ENCODE measurements around the gene RAB27B.

RAB27B gene

DNA sequence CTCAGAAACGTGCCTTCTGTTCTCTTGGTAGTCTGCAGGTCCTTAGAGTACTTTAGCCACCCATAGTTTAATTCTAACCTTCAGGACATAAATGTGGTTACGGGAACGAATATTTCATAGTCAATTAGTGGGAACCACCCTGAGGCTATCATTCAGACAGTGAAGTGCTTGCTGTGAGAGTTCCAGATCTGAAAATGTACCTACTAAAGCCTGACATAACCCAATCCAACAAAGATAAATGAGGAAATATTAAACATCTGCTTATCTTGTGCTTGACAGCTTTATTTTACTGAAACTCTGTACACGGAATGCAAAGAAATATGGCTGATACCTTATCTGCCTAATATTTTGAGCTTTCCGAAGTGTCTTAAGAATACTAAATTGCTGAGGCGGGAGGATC lies 43.0 kb downstream of the RAB27B start:
- no peak overlapping the region for H3K27ac ChIP-seq (replicated peaks; ENCODE audit: low read length)
- H3K18ac ChIP-seq (ENCODE audit: low read length) = no peak overlapping the region
- no peak overlapping the region for H2BK12ac ChIP-seq (ENCODE audit: low read length)
- H2AFZ ChIP-seq (ENCODE audit: low read length) = no peak overlapping the region
- H4K8ac ChIP-seq (ENCODE audit: low read depth, low read length) = no peak overlapping the region
- H2AK5ac ChIP-seq (ENCODE audit: low read depth, low read length) = no peak overlapping the region
- DNase-seq (ENCODE audit: low spot score) = no peak
- H3K23ac ChIP-seq (ENCODE audit: low read depth, low read length, poor library complexity) = no peak overlapping the region
- H3K79me1 ChIP-seq (ENCODE audit: low read depth, low read length) = no peaks in the 10 kb centered on the region
- H2BK5ac ChIP-seq (ENCODE audit: low read length) = no peak overlapping the region
- no peak overlapping the region for H3K4ac ChIP-seq (ENCODE audit: low read length)
- no peaks in the 10 kb centered on the region for H3K27me3 ChIP-seq (ENCODE audit: control insufficient read depth in 3 of 3, insufficient read depth in 3 of 3, low read depth in 1 of 3, low read length in 3 of 3)
- H2BK120ac ChIP-seq (ENCODE audit: low read depth, low read length) = no peak overlapping the region
- H3K9me3 ChIP-seq (replicated peaks in 1 of 2; ENCODE audit: control insufficient read depth in 2 of 2, insufficient read depth in 1 of 2, low read depth in 1 of 2, low read length in 2 of 2) = no peaks in the 10 kb centered on the region
- H3K14ac ChIP-seq (ENCODE audit: low read length) = no peak overlapping the region
- H3K4me2 ChIP-seq (ENCODE audit: insufficient read depth, low read length, poor library complexity, severe bottlenecking) = no peak overlapping the region
- no peak overlapping the region for H4K91ac ChIP-seq (ENCODE audit: low read depth, low read length, poor library complexity)
- no peaks in the 10 kb centered on the region for H3K4me1 ChIP-seq (ENCODE audit: control insufficient read depth in 2 of 2, insufficient read depth in 1 of 2, low read depth in 1 of 2, low read length in 2 of 2)
- H3K36me3 ChIP-seq (replicated peaks in 1 of 2; ENCODE audit: control insufficient read depth in 2 of 2, insufficient read depth in 2 of 2, low read length in 2 of 2) = no peaks in the 10 kb centered on the region
- no peak overlapping the region for H2BK15ac ChIP-seq (ENCODE audit: low read length)
- no CpG with 5 or more reads among the region's 6 CpGs for WGBS, 2 donors (ENCODE audit: extremely low coverage in 2 of 2, insufficient read length in 2 of 2, insufficient replicate concordance in 1 of 2)
- no peak overlapping the region for H3K4me3 ChIP-seq (ENCODE audit: low read length in 2 of 2)
- H3K9ac ChIP-seq (ENCODE audit: low read depth, low read length, poor library complexity) = no peak overlapping the region

DNA sequence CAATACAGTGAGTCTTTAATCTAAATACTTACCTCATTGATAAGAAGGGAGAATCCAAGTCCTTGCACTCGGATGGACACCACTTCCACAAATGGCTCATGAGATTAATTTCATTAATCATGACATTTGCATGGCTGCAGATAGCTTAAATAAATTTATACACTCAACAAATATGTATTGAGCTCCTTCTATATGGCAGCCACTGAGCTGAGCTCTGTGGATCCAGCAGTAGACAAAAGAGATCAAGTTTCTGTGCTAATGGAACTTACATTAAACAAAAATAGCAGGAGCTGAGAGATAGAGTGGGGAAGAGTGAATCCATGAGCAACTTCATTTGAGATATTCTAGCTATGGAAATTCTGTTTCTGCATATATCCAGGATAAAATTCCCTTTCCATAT lies 44.4 kb downstream of the RAB27B start:
- Histone ChIP-seq H3K36me3 (replicated peaks in 1 of 2; ENCODE audit: control insufficient read depth in 2 of 2, insufficient read depth in 2 of 2, low read length in 2 of 2) (no peaks in the 10 kb centered on the region), H3K9me3 (replicated peaks in 1 of 2; ENCODE audit: control insufficient read depth in 2 of 2, insufficient read depth in 1 of 2, low read depth in 1 of 2, low read length in 2 of 2) (no peaks in the 10 kb centered on the region), H3K23ac (ENCODE audit: low read depth, low read length, poor library complexity) (no peak overlapping the region), H3K14ac (ENCODE audit: low read length) (no peak overlapping the region), H2BK12ac (ENCODE audit: low read length) (no peak overlapping the region), H3K18ac (ENCODE audit: low read length) (no peak overlapping the region), H2BK120ac (ENCODE audit: low read depth, low read length) (no peak overlapping the region), H3K4me1 (ENCODE audit: control insufficient read depth in 2 of 2, insufficient read depth in 1 of 2, low read depth in 1 of 2, low read length in 2 of 2) (no peaks in the 10 kb centered on the region), H2AFZ (ENCODE audit: low read length) (no peak overlapping the region), H3K27me3 (ENCODE audit: control insufficient read depth in 3 of 3, insufficient read depth in 3 of 3, low read depth in 1 of 3, low read length in 3 of 3) (no peaks in the 10 kb centered on the region), H3K9ac (ENCODE audit: low read depth, low read length, poor library complexity) (no peak overlapping the region), H2AK5ac (ENCODE audit: low read depth, low read length) (no peak overlapping the region), H3K4me2 (ENCODE audit: insufficient read depth, low read length, poor library complexity, severe bottlenecking) (no peak overlapping the region), H3K79me1 (ENCODE audit: low read depth, low read length) (no peaks in the 10 kb centered on the region), H2BK15ac (ENCODE audit: low read length) (no peak overlapping the region), H3K4ac (ENCODE audit: low read length) (no peak overlapping the region), H4K8ac (ENCODE audit: low read depth, low read length) (no peak overlapping the region), H3K4me3 (ENCODE audit: low read length in 2 of 2) (no peak overlapping the region), H3K27ac (replicated peaks; ENCODE audit: low read length) (no peak overlapping the region), H4K91ac (ENCODE audit: low read depth, low read length, poor library complexity) (no peak overlapping the region), H2BK5ac (ENCODE audit: low read length) (no peak overlapping the region)
- WGBS, 2 donors (ENCODE audit: extremely low coverage in 2 of 2, insufficient read length in 2 of 2, insufficient replicate concordance in 1 of 2) = no CpG with 5 or more reads among the region's 1 CpG
- no peak for DNase-seq (ENCODE audit: low spot score)

GRCh38 chr18:54873884-54874255 lies 45.6 kb downstream of the RAB27B start:
- no peak overlapping the region for H3K4me3 ChIP-seq (ENCODE audit: low read length in 2 of 2)
- no peak overlapping the region for H2BK12ac ChIP-seq (ENCODE audit: low read length)
- H3K9ac ChIP-seq (ENCODE audit: low read depth, low read length, poor library complexity) = no peak overlapping the region
- no peak overlapping the region for H3K4ac ChIP-seq (ENCODE audit: low read length)
- H4K8ac ChIP-seq (ENCODE audit: low read depth, low read length) = no peak overlapping the region
- no peak overlapping the region for H4K91ac ChIP-seq (ENCODE audit: low read depth, low read length, poor library complexity)
- no peak overlapping the region for H2BK5ac ChIP-seq (ENCODE audit: low read length)
- no peaks in the 10 kb centered on the region for H3K79me1 ChIP-seq (ENCODE audit: low read depth, low read length)
- no peaks in the 10 kb centered on the region for H3K27me3 ChIP-seq (ENCODE audit: control insufficient read depth in 3 of 3, insufficient read depth in 3 of 3, low read depth in 1 of 3, low read length in 3 of 3)
- H2AFZ ChIP-seq (ENCODE audit: low read length) = no peak overlapping the region
- no peak overlapping the region for H2BK15ac ChIP-seq (ENCODE audit: low read length)
- no peak overlapping the region for H2BK120ac ChIP-seq (ENCODE audit: low read depth, low read length)
- H3K9me3 ChIP-seq (replicated peaks in 1 of 2; ENCODE audit: control insufficient read depth in 2 of 2, insufficient read depth in 1 of 2, low read depth in 1 of 2, low read length in 2 of 2) = no peaks in the 10 kb centered on the region
- no peak overlapping the region for H2AK5ac ChIP-seq (ENCODE audit: low read depth, low read length)
- no peak overlapping the region for H3K18ac ChIP-seq (ENCODE audit: low read length)
- peaks cover 0 to 7% of the 10 kb centered on the region in 2 donors for H3K4me1 ChIP-seq (ENCODE audit: control insufficient read depth in 2 of 2, insufficient read depth in 1 of 2, low read depth in 1 of 2, low read length in 2 of 2)
- H3K4me2 ChIP-seq (ENCODE audit: insufficient read depth, low read length, poor library complexity, severe bottlenecking) = no peak overlapping the region
- no peak overlapping the region for H3K23ac ChIP-seq (ENCODE audit: low read depth, low read length, poor library complexity)
- DNase-seq (ENCODE audit: low spot score) = no peak
- WGBS, 2 donors (ENCODE audit: extremely low coverage in 2 of 2, insufficient read length in 2 of 2, insufficient replicate concordance in 1 of 2) = no CpG with 5 or more reads among the region's 2 CpGs
- H3K27ac ChIP-seq (replicated peaks; ENCODE audit: low read length) = no peak overlapping the region
- H3K36me3 ChIP-seq (replicated peaks in 1 of 2; ENCODE audit: control insufficient read depth in 2 of 2, insufficient read depth in 2 of 2, low read length in 2 of 2) = no peaks in the 10 kb centered on the region
- no peak overlapping the region for H3K14ac ChIP-seq (ENCODE audit: low read length)

DNA sequence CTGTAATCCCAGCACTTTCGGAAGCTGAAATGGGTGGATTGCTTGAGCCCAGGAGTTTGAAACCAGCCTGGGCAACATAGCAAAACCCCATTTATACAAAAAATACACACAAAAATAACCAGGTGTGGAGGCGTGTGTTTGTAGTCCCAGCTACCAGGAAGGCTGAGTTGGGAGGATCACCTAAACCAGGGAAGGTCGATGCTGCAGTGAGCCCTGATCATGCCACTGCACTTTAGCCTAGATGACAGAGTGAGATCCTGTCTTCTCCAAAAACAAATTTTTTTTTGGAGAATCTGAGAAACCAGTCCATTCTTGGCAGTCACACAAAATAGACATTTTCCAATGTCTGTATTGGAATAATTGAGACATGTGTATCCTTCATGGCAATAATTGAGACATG lies 46.8 kb downstream of the RAB27B start:
- no peak for DNase-seq (ENCODE audit: low spot score)
- Histone ChIP-seq H3K36me3 (replicated peaks in 1 of 2; ENCODE audit: control insufficient read depth in 2 of 2, insufficient read depth in 2 of 2, low read length in 2 of 2) (no peaks in the 10 kb centered on the region), H3K23ac (ENCODE audit: low read depth, low read length, poor library complexity) (no peak overlapping the region)

More for the DNA sequence above, 46.8 kb downstream of the RAB27B start:
- H3K27me3 ChIP-seq (ENCODE audit: control insufficient read depth in 3 of 3, insufficient read depth in 3 of 3, low read depth in 1 of 3, low read length in 3 of 3) = no peaks in the 10 kb centered on the region
- no peak overlapping the region for H2BK15ac ChIP-seq (ENCODE audit: low read length)
- no peak overlapping the region for H2BK12ac ChIP-seq (ENCODE audit: low read length)
- H2AK5ac ChIP-seq (ENCODE audit: low read depth, low read length) = no peak overlapping the region
- H3K27ac ChIP-seq (replicated peaks; ENCODE audit: low read length) = no peak overlapping the region
- H4K8ac ChIP-seq (ENCODE audit: low read depth, low read length) = no peak overlapping the region
- no peak overlapping the region for H3K4me2 ChIP-seq (ENCODE audit: insufficient read depth, low read length, poor library complexity, severe bottlenecking)
- H3K9me3 ChIP-seq (replicated peaks in 1 of 2; ENCODE audit: control insufficient read depth in 2 of 2, insufficient read depth in 1 of 2, low read depth in 1 of 2, low read length in 2 of 2) = no peaks in the 10 kb centered on the region
- no CpG with 5 or more reads among the region's 3 CpGs for WGBS, 2 donors (ENCODE audit: extremely low coverage in 2 of 2, insufficient read length in 2 of 2, insufficient replicate concordance in 1 of 2)
- no peaks in the 10 kb centered on the region for H3K79me1 ChIP-seq (ENCODE audit: low read depth, low read length)
- H3K9ac ChIP-seq (ENCODE audit: low read depth, low read length, poor library complexity) = no peak overlapping the region
- H3K4me1 ChIP-seq (ENCODE audit: control insufficient read depth in 2 of 2, insufficient read depth in 1 of 2, low read depth in 1 of 2, low read length in 2 of 2) = peaks cover 0 to 11% of the 10 kb centered on the region in 2 donors
- no peak overlapping the region for H2AFZ ChIP-seq (ENCODE audit: low read length)
- no peak overlapping the region for H3K4me3 ChIP-seq (ENCODE audit: low read length in 2 of 2)
- no peak overlapping the region for H3K4ac ChIP-seq (ENCODE audit: low read length)
- no peak overlapping the region for H2BK5ac ChIP-seq (ENCODE audit: low read length)
- H4K91ac ChIP-seq (ENCODE audit: low read depth, low read length, poor library complexity) = no peak overlapping the region
- H3K14ac ChIP-seq (ENCODE audit: low read length) = no peak overlapping the region
- no peak overlapping the region for H3K18ac ChIP-seq (ENCODE audit: low read length)
- no peak overlapping the region for H2BK120ac ChIP-seq (ENCODE audit: low read depth, low read length)
